Ascending aorta (tissue), 2 donors: ENCODE results near the gene BANK1. TPM values are rescaled to one million over a fixed set of nuclear protein-coding genes. Genes with fewer than 3 reads are reported as not detected.

ENCODE experiments used
- DNase-seq, 2 donors: peaks; one replicate each; pipeline ENCODE4 v3.0.0-alpha.2; 2019; ENCODE audit warnings: low spot score in 2 of 2
- H3K27ac ChIP-seq, 2 donors: fragments of 200-600 bp; sonication (generic); one replicate each; pipeline ENCODE4 v1.5.1; 2016 to 2017; ENCODE audit warnings: mild to moderate bottlenecking in 1 of 2
- H3K27me3 ChIP-seq: fragments of 200-600 bp; sonication (generic); one replicate; pipeline ENCODE4 v1.5.1; 2017
- H3K36me3 ChIP-seq, 2 donors: fragments of 200-600 bp; sonication (generic); one replicate each; pipeline ENCODE4 v1.5.1; 2016
- H3K4me1 ChIP-seq, 2 donors: fragments of 200-600 bp; sonication (generic); one replicate each; pipeline ENCODE4 v1.5.1; 2016 to 2017; ENCODE audit warnings: mild to moderate bottlenecking in 1 of 2
- H3K4me3 ChIP-seq, 2 donors: fragments of 200-600 bp; sonication (generic); one replicate each; pipeline ENCODE4 v1.5.1; 2016 to 2017; ENCODE audit warnings: mild to moderate bottlenecking in 1 of 2
- H3K9me3 ChIP-seq, 2 donors: fragments of 200-600 bp; sonication (generic); one replicate each; pipeline ENCODE4 v1.5.1; 2016
- intact Hi-C: fragments of 100-400 bp; cut with DNase I; formaldehyde crosslinking; loops from one replicate; pipeline ENCODE4 v1.15.1; 2023
- total RNA-seq: library from RNA; depleted of rRNA; stranded (reverse); fragments of >200 nt; gene quantifications from one replicate; pipeline ENCODE4 v1.1.0, GENCODE V29; 2016
- TF ChIP-seq, protein P1 (sequence below), 3 experiments: fragments of 200-600 bp in 2 of 3; fragments of 450-650 bp in 1 of 3; sonication (generic) in 2 of 3; IDR thresholded peaks; one replicate each; pipeline ENCODE4 v1.5.1; 2016 to 2019; ENCODE audit warnings: antibody characterized with exemption in 3 of 3, mild to moderate bottlenecking in 1 of 3, moderate library complexity in 1 of 3

BANK1 gene
- total RNA-seq, 1 donor from 2014 or later = not detected

DNA sequence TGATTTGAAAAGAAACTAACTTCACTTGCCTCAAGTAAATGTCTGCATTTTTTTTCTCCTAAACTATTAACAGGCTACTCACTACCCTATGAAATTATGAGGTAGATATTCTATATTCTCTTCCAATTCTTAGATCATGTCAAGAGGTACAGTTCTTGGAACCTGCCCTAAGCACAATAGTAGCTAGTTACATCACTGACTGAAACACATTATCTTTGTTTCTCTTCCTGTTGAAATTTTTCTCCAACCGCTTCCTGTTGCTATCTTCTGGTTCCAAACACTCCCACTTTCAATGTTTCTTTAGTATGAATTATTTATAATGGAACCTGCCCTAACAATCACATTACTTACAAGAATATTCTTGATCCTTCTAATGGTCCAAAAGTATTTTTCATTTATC, 5.0 kb upstream of the BANK1 start:
- TF ChIP-seq, protein P1, sequence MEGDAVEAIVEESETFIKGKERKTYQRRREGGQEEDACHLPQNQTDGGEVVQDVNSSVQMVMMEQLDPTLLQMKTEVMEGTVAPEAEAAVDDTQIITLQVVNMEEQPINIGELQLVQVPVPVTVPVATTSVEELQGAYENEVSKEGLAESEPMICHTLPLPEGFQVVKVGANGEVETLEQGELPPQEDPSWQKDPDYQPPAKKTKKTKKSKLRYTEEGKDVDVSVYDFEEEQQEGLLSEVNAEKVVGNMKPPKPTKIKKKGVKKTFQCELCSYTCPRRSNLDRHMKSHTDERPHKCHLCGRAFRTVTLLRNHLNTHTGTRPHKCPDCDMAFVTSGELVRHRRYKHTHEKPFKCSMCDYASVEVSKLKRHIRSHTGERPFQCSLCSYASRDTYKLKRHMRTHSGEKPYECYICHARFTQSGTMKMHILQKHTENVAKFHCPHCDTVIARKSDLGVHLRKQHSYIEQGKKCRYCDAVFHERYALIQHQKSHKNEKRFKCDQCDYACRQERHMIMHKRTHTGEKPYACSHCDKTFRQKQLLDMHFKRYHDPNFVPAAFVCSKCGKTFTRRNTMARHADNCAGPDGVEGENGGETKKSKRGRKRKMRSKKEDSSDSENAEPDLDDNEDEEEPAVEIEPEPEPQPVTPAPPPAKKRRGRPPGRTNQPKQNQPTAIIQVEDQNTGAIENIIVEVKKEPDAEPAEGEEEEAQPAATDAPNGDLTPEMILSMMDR (IDR thresholded peaks at IDR 0.05) = no peak
- intact Hi-C loops = no loop called here
- Histone ChIP-seq H3K27ac (no peak overlapping the region), H3K4me1 (no peaks in the 10 kb centered on the region), H3K27me3 (no peaks in the 10 kb centered on the region), H3K4me3 (no peak overlapping the region), H3K9me3 (no peaks in the 10 kb centered on the region), H3K36me3 (no peaks in the 10 kb centered on the region)
- DNase-seq = no peak

DNA sequence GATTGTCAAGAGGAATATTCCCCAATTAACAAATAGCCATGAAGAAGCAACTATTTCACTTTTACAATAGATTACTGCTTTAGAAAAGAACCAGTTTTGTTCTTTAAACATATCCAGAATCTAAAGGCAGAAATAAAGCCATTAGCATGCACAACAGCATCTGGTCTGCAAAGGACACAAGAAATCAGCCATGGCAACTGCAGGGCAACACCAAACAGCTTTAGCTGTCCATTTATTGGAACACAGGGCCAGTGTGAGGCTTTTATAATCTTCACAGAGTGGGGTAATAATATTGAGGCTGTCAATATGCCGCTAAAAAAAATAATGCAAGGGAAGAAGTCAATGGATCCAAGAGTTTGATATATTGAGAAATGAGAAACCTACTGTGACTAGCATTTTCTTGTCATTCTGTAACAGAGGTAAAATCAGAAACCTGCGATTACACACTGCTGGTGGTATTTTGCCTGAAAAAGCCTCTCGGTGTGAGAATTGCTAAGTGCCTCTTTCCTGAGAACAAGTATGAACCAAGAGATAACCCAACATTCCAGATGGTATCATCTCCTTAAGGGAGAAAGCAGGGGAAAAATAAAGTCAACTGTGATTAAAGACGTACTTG, 2.7 kb upstream of the BANK1 start:
- Histone ChIP-seq H3K4me1 (no peaks in the 10 kb centered on the region), H3K9me3 (no peaks in the 10 kb centered on the region), H3K27me3 (peaks cover 4% of the 10 kb centered on the region), H3K4me3 (no peak overlapping the region), H3K27ac (no peak overlapping the region), H3K36me3 (no peaks in the 10 kb centered on the region)
- DNase-seq = no peak
- TF ChIP-seq, protein P1 (IDR thresholded peaks at IDR 0.05) = no peak
- intact Hi-C loops = no loop called here

DNA sequence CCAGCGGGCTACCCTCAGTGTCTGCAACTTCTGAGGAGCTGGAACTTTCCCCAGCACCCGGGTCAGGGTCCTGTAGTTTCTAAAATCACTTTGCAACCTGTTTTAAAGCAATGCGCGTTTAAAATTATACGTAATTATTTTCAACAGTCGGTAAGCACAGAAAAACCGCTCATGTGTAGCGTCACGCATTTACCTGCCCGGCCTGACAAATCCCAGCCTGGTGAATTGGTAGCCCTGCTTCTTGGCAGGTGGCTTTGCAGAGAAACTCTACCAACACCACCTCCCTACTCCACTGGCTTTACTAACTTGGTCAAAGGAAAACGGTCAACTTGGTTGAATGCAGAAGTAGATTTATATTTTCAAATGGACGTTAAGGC, 640 bp downstream of the BANK1 start:
- Histone ChIP-seq H3K4me3 (peak overlapping the region; percentile 62 to 68), H3K36me3 (no peaks in the 10 kb centered on the region), H3K9me3 (no peaks in the 10 kb centered on the region), H3K4me1 (no peaks in the 10 kb centered on the region), H3K27ac (no peak overlapping the region), H3K27me3 (peaks cover 4% of the 10 kb centered on the region)
- intact Hi-C loops = no loop called here
- TF ChIP-seq, protein P1 (IDR thresholded peaks at IDR 0.05) = no peak
- no peak for DNase-seq

DNA sequence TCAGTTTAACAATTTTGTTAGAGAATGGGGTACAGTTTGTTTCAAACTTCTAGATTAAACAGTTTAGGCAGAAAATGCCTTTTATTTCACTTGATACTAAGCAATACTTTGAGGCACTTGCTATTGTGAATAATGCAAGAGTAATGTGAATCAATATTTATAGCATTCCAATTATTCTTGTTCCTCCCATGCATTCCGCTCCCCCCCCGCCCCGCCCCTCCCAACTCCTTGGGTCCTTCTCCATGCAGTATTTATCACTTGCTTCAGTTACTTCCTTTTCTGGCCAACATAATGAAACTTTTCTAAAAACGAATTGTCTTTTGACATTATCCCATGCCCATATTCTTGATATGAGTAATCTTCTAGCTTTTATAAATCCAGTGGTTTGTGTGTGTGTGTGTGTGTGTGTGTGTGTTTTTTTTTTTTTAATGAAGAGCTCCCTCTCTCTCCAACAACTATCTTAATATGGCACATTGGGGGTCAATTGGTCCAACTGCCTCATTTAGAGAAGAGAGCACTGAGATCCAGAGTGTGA, 1.6 kb downstream of the BANK1 start:
- H3K27ac ChIP-seq = no peak overlapping the region
- no peak for DNase-seq
- TF ChIP-seq, protein P1 (IDR thresholded peaks at IDR 0.05) = no peak
- no peaks in the 10 kb centered on the region for H3K9me3 ChIP-seq
- H3K27me3 ChIP-seq = peaks cover 4% of the 10 kb centered on the region
- H3K4me1 ChIP-seq = no peaks in the 10 kb centered on the region
- intact Hi-C loops = no loop called here
- H3K4me3 ChIP-seq = no peak overlapping the region
- no peaks in the 10 kb centered on the region for H3K36me3 ChIP-seq

DNA sequence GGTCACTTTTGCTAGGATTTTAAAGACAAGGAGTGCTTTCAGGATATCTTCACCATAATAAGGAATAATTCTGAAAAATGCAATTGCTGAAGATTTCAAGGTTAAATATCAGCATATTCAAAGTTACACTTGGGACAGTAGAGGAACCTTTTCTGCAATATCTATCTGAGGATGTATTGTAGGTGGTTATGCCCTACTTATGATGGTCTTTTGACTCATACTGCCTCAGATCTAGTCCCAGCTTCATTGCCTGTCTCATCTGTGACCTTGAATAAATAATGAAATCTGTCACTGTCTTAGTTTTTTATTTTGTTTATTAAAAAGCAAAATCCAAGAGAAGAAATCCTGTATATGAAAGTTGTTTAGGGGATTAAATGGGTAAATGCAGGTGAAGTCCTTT, 2.9 kb downstream of the BANK1 start:
- Histone ChIP-seq H3K4me1 (no peaks in the 10 kb centered on the region), H3K4me3 (no peak overlapping the region), H3K27me3 (peaks cover 4% of the 10 kb centered on the region), H3K27ac (no peak overlapping the region), H3K36me3 (no peaks in the 10 kb centered on the region), H3K9me3 (no peaks in the 10 kb centered on the region)
- TF ChIP-seq, protein P1 (IDR thresholded peaks at IDR 0.05) = no peak
- no peak for DNase-seq
- intact Hi-C loops = no loop called here

DNA sequence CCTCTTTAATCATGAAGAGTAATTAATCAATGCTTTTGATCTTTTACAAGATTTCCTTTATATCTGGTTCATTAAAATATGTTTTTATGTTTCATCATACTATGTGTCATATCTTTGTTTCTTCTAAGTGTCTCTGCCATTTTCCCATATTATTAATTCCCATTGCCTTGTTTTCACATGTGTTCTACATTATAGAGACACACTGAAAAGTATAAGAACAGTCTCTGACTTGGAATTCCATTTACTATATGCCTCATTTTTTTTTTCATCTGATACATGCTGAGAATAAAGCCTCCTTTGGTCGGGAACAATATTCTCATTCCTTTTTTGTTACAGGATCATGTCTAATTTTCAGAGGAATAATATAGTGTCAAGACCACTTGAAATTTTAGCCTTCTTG, 4.3 kb downstream of the BANK1 start:
- H3K27me3 ChIP-seq = peaks cover 4% of the 10 kb centered on the region
- H3K9me3 ChIP-seq = no peaks in the 10 kb centered on the region
- DNase-seq = no peak
- H3K36me3 ChIP-seq = no peaks in the 10 kb centered on the region
- no peak overlapping the region for H3K27ac ChIP-seq
- TF ChIP-seq, protein P1 (IDR thresholded peaks at IDR 0.05) = no peak
- intact Hi-C loops = no loop called here
- H3K4me1 ChIP-seq = no peaks in the 10 kb centered on the region
- H3K4me3 ChIP-seq = no peak overlapping the region
